Lower leg skin (tissue), 3 donors: ENCODE data around the gene KCTD20.

Experiments
- CTCF ChIP-seq, 3 donors: fragments of 450-650 bp; IDR thresholded peaks; one replicate each; pipeline ENCODE4 v1.5.1; 2016; ENCODE audit warnings: antibody characterized with exemption in 3 of 3, mild to moderate bottlenecking in 3 of 3, moderate library complexity in 2 of 3
- POLR2A ChIP-seq, 2 donors: fragments of 450-650 bp; IDR thresholded peaks; one replicate each; pipeline ENCODE4 v1.6.1; 2016 to 2017; ENCODE audit warnings: antibody characterized with exemption in 2 of 2, mild to moderate bottlenecking in 1 of 2, moderate library complexity in 1 of 2

- TF ChIP-seq CTCF (IDR thresholded peaks at IDR 0.05), result no peak
- no peak for TF ChIP-seq POLR2A (IDR thresholded peaks at IDR 0.05)
Measured at GRCh38 chr6:36524871-36525270, 82.1 kb downstream of the KCTD20 start.
